OCI-LY1 (cell line): ENCODE measurements around the gene EIF5.

ENCODE experiments used
- EZH2 ChIP-seq: fragments of 200-600 bp; sonication (generic), shearing (Covaris generic); IDR thresholded peaks from 2 replicates; pipeline ENCODE4 v1.8.0; 2017; ENCODE audit warnings: borderline replicate concordance, mixed run types, mild to moderate bottlenecking, antibody characterized with exemption, low read length, moderate library complexity, mixed read lengths
- TF ChIP-seq, protein P1 (sequence below): fragments of 200-600 bp; sonication (generic), shearing (Covaris generic); IDR thresholded peaks from 2 replicates; pipeline ENCODE4 v1.5.1; 2017; ENCODE audit warnings: mild to moderate bottlenecking, antibody characterized with exemption, low read length, moderate library complexity, mixed read lengths

- TF ChIP-seq EZH2, result no peak
- TF ChIP-seq, protein P1, sequence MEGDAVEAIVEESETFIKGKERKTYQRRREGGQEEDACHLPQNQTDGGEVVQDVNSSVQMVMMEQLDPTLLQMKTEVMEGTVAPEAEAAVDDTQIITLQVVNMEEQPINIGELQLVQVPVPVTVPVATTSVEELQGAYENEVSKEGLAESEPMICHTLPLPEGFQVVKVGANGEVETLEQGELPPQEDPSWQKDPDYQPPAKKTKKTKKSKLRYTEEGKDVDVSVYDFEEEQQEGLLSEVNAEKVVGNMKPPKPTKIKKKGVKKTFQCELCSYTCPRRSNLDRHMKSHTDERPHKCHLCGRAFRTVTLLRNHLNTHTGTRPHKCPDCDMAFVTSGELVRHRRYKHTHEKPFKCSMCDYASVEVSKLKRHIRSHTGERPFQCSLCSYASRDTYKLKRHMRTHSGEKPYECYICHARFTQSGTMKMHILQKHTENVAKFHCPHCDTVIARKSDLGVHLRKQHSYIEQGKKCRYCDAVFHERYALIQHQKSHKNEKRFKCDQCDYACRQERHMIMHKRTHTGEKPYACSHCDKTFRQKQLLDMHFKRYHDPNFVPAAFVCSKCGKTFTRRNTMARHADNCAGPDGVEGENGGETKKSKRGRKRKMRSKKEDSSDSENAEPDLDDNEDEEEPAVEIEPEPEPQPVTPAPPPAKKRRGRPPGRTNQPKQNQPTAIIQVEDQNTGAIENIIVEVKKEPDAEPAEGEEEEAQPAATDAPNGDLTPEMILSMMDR, result no peak
Observed at GRCh38 chr14:103286460-103286859, 47.6 kb upstream of the EIF5 start.
